NCI-H2196 treated with DMSO at 0.1 percent for 48 hours (cell line): ENCODE results near the gene HACD3.
"Not testable (repeated sequence)": the region's sequence is repeated elsewhere in the genome, so short reads cannot be mapped to it uniquely, and the experiment has no call there.

ENCODE experiments used
- DNase-seq: peaks from one replicate; lab custom pipeline; 2025; ENCODE audit not compliant: unreplicated experiment; lab: John Stamatoyannopoulos, UW

Gene HACD3

GRCh38 chr15:65549288-65549687, 19.0 kb downstream of the HACD3 start:
- not testable (repeated sequence) for DNase-seq

GRCh38 chr15:65550681-65551098, 20.4 kb downstream of the HACD3 start:
- no peak for DNase-seq

GRCh38 chr15:65551183-65551582, 20.9 kb downstream of the HACD3 start:
- no peak for DNase-seq

GRCh38 chr15:65552851-65553250, 22.6 kb downstream of the HACD3 start:
- DNase-seq, result not testable (repeated sequence)

- DNase-seq, result no peak
Observed at GRCh38 chr15:65553691-65554090, 23.4 kb downstream of the HACD3 start.

- no peak for DNase-seq
Observed at GRCh38 chr15:65556622-65557021, 26.4 kb downstream of the HACD3 start.

GRCh38 chr15:65558336-65558735, 28.1 kb downstream of the HACD3 start:
- no peak for DNase-seq

- DNase-seq, result no peak
Observed at GRCh38 chr15:65558997-65559760, 28.9 kb downstream of the HACD3 start.

GRCh38 chr15:65559941-65560340, 29.7 kb downstream of the HACD3 start:
- DNase-seq, result no peak

- no peak for DNase-seq
Observed at GRCh38 chr15:65561934-65562333, 31.7 kb downstream of the HACD3 start.

GRCh38 chr15:65569728-65570127, 39.5 kb downstream of the HACD3 start:
- no peak for DNase-seq

GRCh38 chr15:65571971-65572370, 41.7 kb downstream of the HACD3 start:
- DNase-seq, result no peak

GRCh38 chr15:65576664-65577063, 46.4 kb downstream of the HACD3 start:
- DNase-seq, result no peak

- DNase-seq, result no peak
Observed at GRCh38 chr15:65577129-65577996, 47.1 kb downstream of the HACD3 start.

GRCh38 chr15:65578904-65579728, 48.9 kb downstream of the HACD3 start:
- DNase-seq, result no peak

- DNase-seq, result no peak
Observed at GRCh38 chr15:65579762-65580161, 49.5 kb downstream of the HACD3 start.

GRCh38 chr15:65580287-65580686, 50.0 kb downstream of the HACD3 start:
- no peak for DNase-seq

- DNase-seq, result no peak
Observed at GRCh38 chr15:65583701-65584100, 53.4 kb downstream of the HACD3 start.

GRCh38 chr15:65584241-65584640, 54.0 kb downstream of the HACD3 start:
- DNase-seq, result no peak

- no peak for DNase-seq
Observed at GRCh38 chr15:65587094-65587493, 56.8 kb downstream of the HACD3 start.

GRCh38 chr15:65595960-65596359, 65.7 kb downstream of the HACD3 start:
- DNase-seq, result no peak
